GM20000 (cell line): ENCODE measurements around the gene COL20A1.
A peak's percentile ranks its signal among the peaks of the same experiment; 100 is the strongest.

ENCODE experiments used
- DNase-seq: peaks from one replicate; pipeline ENCODE4 v3.0.0; 2012; ENCODE audit warnings: low spot score
- TF ChIP-seq, protein P1 (sequence below): IDR thresholded peaks from 2 replicates; pipeline ENCODE4 v1.5.1; 2012; ENCODE audit warnings: mild to moderate bottlenecking, control low read depth; ENCODE audit errors: extremely low read depth, missing control alignments

Gene COL20A1

GRCh38 chr20:63289311-63290135 is 3.5 kb upstream of the COL20A1 start:
- no peak for DNase-seq
- TF ChIP-seq, protein P1, sequence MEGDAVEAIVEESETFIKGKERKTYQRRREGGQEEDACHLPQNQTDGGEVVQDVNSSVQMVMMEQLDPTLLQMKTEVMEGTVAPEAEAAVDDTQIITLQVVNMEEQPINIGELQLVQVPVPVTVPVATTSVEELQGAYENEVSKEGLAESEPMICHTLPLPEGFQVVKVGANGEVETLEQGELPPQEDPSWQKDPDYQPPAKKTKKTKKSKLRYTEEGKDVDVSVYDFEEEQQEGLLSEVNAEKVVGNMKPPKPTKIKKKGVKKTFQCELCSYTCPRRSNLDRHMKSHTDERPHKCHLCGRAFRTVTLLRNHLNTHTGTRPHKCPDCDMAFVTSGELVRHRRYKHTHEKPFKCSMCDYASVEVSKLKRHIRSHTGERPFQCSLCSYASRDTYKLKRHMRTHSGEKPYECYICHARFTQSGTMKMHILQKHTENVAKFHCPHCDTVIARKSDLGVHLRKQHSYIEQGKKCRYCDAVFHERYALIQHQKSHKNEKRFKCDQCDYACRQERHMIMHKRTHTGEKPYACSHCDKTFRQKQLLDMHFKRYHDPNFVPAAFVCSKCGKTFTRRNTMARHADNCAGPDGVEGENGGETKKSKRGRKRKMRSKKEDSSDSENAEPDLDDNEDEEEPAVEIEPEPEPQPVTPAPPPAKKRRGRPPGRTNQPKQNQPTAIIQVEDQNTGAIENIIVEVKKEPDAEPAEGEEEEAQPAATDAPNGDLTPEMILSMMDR: no peak

GRCh38 chr20:63290136-63290676 is 2.8 kb upstream of the COL20A1 start:
- DNase-seq: no peak
- TF ChIP-seq, protein P1: no peak

DNA sequence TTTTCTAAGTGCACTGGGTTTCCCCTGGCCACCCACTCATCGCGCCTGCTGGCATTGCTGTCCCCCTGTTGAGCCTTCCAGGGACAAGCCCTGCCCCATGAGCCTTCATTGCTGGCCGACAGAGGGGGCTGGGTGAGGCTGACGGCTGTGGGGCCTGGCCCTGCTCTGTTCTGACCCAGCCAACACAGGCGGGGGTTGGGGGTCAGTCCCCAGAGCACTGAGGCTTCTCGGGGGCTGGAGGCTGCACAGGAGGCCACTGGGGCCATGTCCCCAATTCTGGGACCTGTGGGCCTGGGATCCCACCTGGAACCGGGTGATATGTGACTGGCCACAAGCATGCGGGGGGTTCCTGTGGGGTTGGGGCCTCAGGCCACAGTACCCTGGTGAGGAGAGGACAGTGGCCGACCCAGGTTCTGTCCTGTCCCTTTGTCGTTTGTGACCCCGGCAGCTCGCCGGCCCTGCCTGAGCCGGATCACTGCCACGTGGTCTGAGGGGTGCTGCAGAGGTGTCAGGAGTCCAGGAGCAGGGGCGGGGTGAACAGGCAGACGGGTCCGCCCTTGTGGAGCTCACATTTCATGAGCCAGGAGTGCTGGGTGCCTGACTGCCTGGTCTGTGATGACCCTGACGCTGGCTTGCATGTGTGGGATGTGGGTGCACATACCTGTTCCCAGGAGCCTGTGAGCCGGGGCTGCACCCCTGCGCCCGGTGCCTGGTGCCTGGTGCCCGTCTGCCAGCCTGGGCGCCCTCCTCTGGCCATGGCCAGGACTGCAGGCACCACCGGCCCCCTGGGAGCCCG is 2.1 kb upstream of the COL20A1 start:
- TF ChIP-seq, protein P1: peak; percentile 42
- peak; percentile 90 for DNase-seq

DNA sequence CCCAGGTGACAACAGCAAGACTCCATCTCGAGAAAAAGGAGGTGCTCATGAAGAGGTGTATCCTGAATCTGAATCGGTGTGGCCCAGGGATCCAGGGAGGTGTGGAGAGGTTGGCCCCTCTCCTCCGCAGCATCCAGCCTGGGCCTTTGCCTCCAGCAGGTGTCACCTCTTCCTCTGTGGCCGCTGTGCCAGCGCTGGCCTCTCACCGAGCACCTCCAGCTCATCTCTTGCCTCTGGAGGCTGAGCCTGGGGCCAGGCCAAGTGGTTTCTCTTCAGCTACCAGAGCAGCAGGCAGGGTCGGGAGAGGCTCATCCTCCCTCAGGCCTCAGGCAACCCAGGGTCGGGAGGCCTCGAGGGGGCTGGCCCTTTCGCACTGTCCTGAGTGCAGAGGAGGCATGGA is 1.2 kb upstream of the COL20A1 start:
- TF ChIP-seq, protein P1: no peak
- no peak for DNase-seq

GRCh38 chr20:63292292-63292701 is 689 bp upstream of the COL20A1 start:
- DNase-seq: no peak
- TF ChIP-seq, protein P1: no peak

- DNase-seq: no peak
- TF ChIP-seq, protein P1: no peak
Observed at GRCh38 chr20:63293456-63293855, 470 bp downstream of the COL20A1 start.
